Measurements from ENCODE around the gene CCNL2. TPM values are rescaled to one million over a fixed set of nuclear protein-coding genes. Genes with fewer than 3 reads are reported as not detected.

The CCNL2 gene
- total RNA-seq, 1 experiment from 2014 or later, result 142 TPM

- no peak for TF ChIP-seq AFF4 (CRISPR knock-in tag; IDR thresholded peaks at IDR 0.05; ENCODE audit: borderline replicate concordance)
- TF ChIP-seq ATF2 (CRISPR knock-in tag; IDR thresholded peaks at IDR 0.05; ENCODE audit: borderline replicate concordance, low read depth), result no peak
- TF ChIP-seq FOXP1 (CRISPR knock-in tag; IDR thresholded peaks at IDR 0.05; ENCODE audit: borderline replicate concordance), result 0 out of 2 replicates have a peak, but pooled peaks have one; percentile 27
- TF ChIP-seq MYBL2 (CRISPR knock-in tag; IDR thresholded peaks at IDR 0.05), result no peak
- no peak for TF ChIP-seq GABPB1 (CRISPR knock-in tag; IDR thresholded peaks at IDR 0.05)
- TF ChIP-seq SMAD4 (CRISPR knock-in tag; IDR thresholded peaks at IDR 0.05), result no peak
Measured at GRCh38 chr1:1340791-1341548, 58.2 kb downstream of the CCNL2 start (continued).

- H3K4me3 Mint-ChIP-seq, result no peak overlapping the region
- ChIA-PET POLR2A (no interaction called here), CTCF (no interaction called here)
- DNase-seq (ENCODE audit: low spot score), result no peak
- H3K36me3 Mint-ChIP-seq, result peaks cover 17% of the 10 kb centered on the region
- TF ChIP-seq ZNF423 (CRISPR knock-in tag; IDR thresholded peaks at IDR 0.05), result no peak
- TF ChIP-seq MXD4 (CRISPR knock-in tag; IDR thresholded peaks at IDR 0.05; ENCODE audit: borderline replicate concordance), result no peak
- TF ChIP-seq NR2C2 (CRISPR knock-in tag; IDR thresholded peaks at IDR 0.05), result no peak
- TF ChIP-seq SMAD3 (CRISPR knock-in tag; IDR thresholded peaks at IDR 0.05; ENCODE audit: borderline replicate concordance), result no peak
- no peak for TF ChIP-seq NFATC4 (CRISPR knock-in tag; IDR thresholded peaks at IDR 0.05)
- no peak for TF ChIP-seq ZNF138 (CRISPR knock-in tag; conservative IDR thresholded peaks at IDR 0.05)
- no peak for TF ChIP-seq FOXJ3 (CRISPR knock-in tag; IDR thresholded peaks at IDR 0.05; ENCODE audit: borderline replicate concordance)
- TF ChIP-seq NFYB (CRISPR knock-in tag; conservative IDR thresholded peaks at IDR 0.05; ENCODE audit: low read depth), result no peak
- TF ChIP-seq ZNF512 (CRISPR knock-in tag; IDR thresholded peaks at IDR 0.05; ENCODE audit: borderline replicate concordance), result no peak
- TF ChIP-seq PRDM15 (CRISPR knock-in tag; IDR thresholded peaks at IDR 0.05), result no peak
- peaks cover 8% of the 10 kb centered on the region for H3K9me3 Mint-ChIP-seq
- no peak overlapping the region for H3K27ac Mint-ChIP-seq
- H3K27me3 Mint-ChIP-seq (ENCODE audit: low read depth), result no peaks in the 10 kb centered on the region
- no peaks in the 10 kb centered on the region for H3K4me1 Mint-ChIP-seq
- no peak for ATAC-seq
Measured at GRCh38 chr1:1340185-1340584, 59.0 kb downstream of the CCNL2 start.

All from WTC11 (cell line).